GM12878 (cell line): ENCODE results near the gene TRIM63. TPM values are rescaled to one million over a fixed set of nuclear protein-coding genes. Genes with fewer than 3 reads are reported as not detected.

ENCODE experiments used
- ATAC-seq: fragments of 200-7000 bp; cut with Tn5 transposase; 3 replicates; pipeline ENCODE4 v1.9.1; 2020; ENCODE audit warnings: mild to moderate bottlenecking, moderate library complexity
- BruUV-seq: library from RNA; stranded (reverse); fragments of 400-500 nt; replicated peaks from 2 replicates; lab custom pipeline; 2021; lab: Mats Ljungman, UMichigan
- CTCF ChIA-PET: fragments of 300-600 bp; sonication (Branson Sonifier 250); formaldehyde crosslinking; extraction: SDS; loops from one replicate; lab custom pipeline; 2021; ENCODE audit warnings: inconsistent platforms; lab: Yijun Ruan, JAX
- POLR2A ChIA-PET: fragments of 350-600 bp; formaldehyde crosslinking; extraction: SDS; loops from one replicate; lab custom pipeline; 2021; ENCODE audit warnings: inconsistent platforms; lab: Charles Lee
- RAD21 ChIA-PET: fragments of 300-600 bp; sonication (Branson Sonifier 250); formaldehyde crosslinking; loops from one replicate; lab custom pipeline; 2023; ENCODE audit warnings: antibody characterized with exemption; ENCODE audit not compliant: unreplicated experiment; lab: Charles Lee
- SMC1A ChIA-PET: fragments of 300-600 bp; sonication (Branson Sonifier 250); formaldehyde crosslinking; loops from one replicate; lab custom pipeline; 2023; ENCODE audit not compliant: unreplicated experiment, uncharacterized antibody; lab: Charles Lee
- DNase-seq: peaks from one replicate; pipeline ENCODE4 v3.0.0-alpha.2; 2011; ENCODE audit warnings: low read depth, low spot score
- FAIRE-seq: peaks from 3 replicates; lab custom pipeline; 2011; peaks lifted over from hg19 to GRCh38; lab: Jason Lieb, UNC
- H2AFZ ChIP-seq: 2 replicates; pipeline ENCODE4 v1.6.0; 2011; ENCODE audit warnings: low read depth, low read length, control low read depth; ENCODE audit not compliant: control insufficient read depth
- H3K27ac ChIP-seq: 2 replicates; pipeline ENCODE4 v1.5.1; 2011; ENCODE audit warnings: control low read depth; ENCODE audit not compliant: control insufficient read depth, insufficient read depth
- H3K27me3 ChIP-seq, 2 experiments: replicated peaks in 1 of 2; 2 replicates each; pipeline versions ENCODE4 v1.6.0 to v1.6.1; 2011; ENCODE audit warnings: low read length in 1 of 2; ENCODE audit not compliant: control insufficient read depth in 2 of 2, insufficient read depth in 2 of 2
- H3K36me3 ChIP-seq, 2 experiments: 2 replicates each; pipeline ENCODE4 v1.5.1; 2011; ENCODE audit warnings: low read length in 1 of 2; ENCODE audit not compliant: control insufficient read depth in 2 of 2, insufficient read depth in 2 of 2
- H3K4me1 ChIP-seq: 2 replicates; pipeline ENCODE4 v1.6.1; 2011; ENCODE audit warnings: mild to moderate bottlenecking, low read length, moderate library complexity, mixed read lengths; ENCODE audit not compliant: control insufficient read depth, insufficient read depth
- H3K4me2 ChIP-seq: 2 replicates; pipeline ENCODE4 v1.6.0; 2011; ENCODE audit warnings: control low read depth; ENCODE audit not compliant: control insufficient read depth, insufficient read depth
- H3K4me3 ChIP-seq: fragments of 200-600 bp; sonication (generic); 2 replicates; pipeline ENCODE4 v1.5.1; 2016
- H3K79me2 ChIP-seq: 2 replicates; pipeline ENCODE4 v1.6.0; 2011; ENCODE audit warnings: low read length; ENCODE audit not compliant: control insufficient read depth, insufficient read depth
- H3K9ac ChIP-seq: 2 replicates; pipeline ENCODE4 v1.8.0; 2011; ENCODE audit warnings: low read length, control low read depth, mixed read lengths; ENCODE audit not compliant: control insufficient read depth, insufficient read depth
- H3K9me3 ChIP-seq: replicated peaks from 3 replicates; pipeline ENCODE4 v1.5.1; 2011; ENCODE audit warnings: mild to moderate bottlenecking, low read length; ENCODE audit not compliant: control insufficient read depth, insufficient read depth
- H4K20me1 ChIP-seq: 2 replicates; pipeline ENCODE4 v1.6.0; 2011; ENCODE audit not compliant: control insufficient read depth, insufficient read depth
- ASH2L ChIP-seq: fragments of 300-600, 200-600 bp; sonication (generic); IDR thresholded peaks from 2 replicates; pipeline ENCODE4 v1.6.1; 2017; ENCODE audit warnings: low read depth, mild to moderate bottlenecking, borderline replicate concordance
- EGR1 ChIP-seq, 2 experiments: IDR thresholded peaks; 1 replicate in 1 of 2; 2 replicates in 1 of 2; pipeline ENCODE4 v1.6.1; 2011 to 2012; ENCODE audit warnings: low read depth in 2 of 2, low read length in 2 of 2, borderline replicate concordance in 1 of 2, mild to moderate bottlenecking in 1 of 2, moderate library complexity in 1 of 2
- MAX ChIP-seq: IDR thresholded peaks from 2 replicates; pipeline ENCODE4 v1.6.1; 2012; ENCODE audit warnings: low read depth, low read length, improper control_type of control experiment
- STAT1 ChIP-seq: fragments of 450-650 bp; conservative IDR thresholded peaks from 2 replicates; pipeline ENCODE4 v1.6.1; 2014; ENCODE audit warnings: antibody characterized with exemption, mild to moderate bottlenecking
- SUZ12 ChIP-seq: fragments of 200-600 bp; sonication (generic); IDR thresholded peaks from one replicate; pipeline ENCODE4 v1.6.1; 2018; ENCODE audit warnings: antibody characterized with exemption, mild to moderate bottlenecking; ENCODE audit not compliant: unreplicated experiment
- TAF1 ChIP-seq: IDR thresholded peaks from 2 replicates; pipeline ENCODE4 v1.6.1; 2011; ENCODE audit warnings: mild to moderate bottlenecking, low read depth, low read length, borderline replicate concordance
- YBX1 ChIP-seq: fragments of 450-650 bp; IDR thresholded peaks from 2 replicates; pipeline ENCODE4 v1.6.1; 2016; ENCODE audit warnings: antibody characterized with exemption
- WGBS: methylation state at CpG from one replicate; pipeline ENCODE4 v1.1.6; 2016; ENCODE audit warnings: low lambda C conversion rate; ENCODE audit not compliant: insufficient replicate concordance, insufficient coverage; ENCODE audit errors: missing lambda C conversion rate; 5-methylcytosine and 5-hydroxymethylcytosine counted together
- in situ Hi-C: fragments of 300-500 bp; cut with MboI; formaldehyde crosslinking; loops from 9 replicates; pipeline ENCODE4 v1.14.3; 2018; ENCODE audit warnings: mixed read lengths
- intact Hi-C: fragments of 100-400 bp; cut with micrococcal nuclease; formaldehyde crosslinking; loops from one replicate; pipeline ENCODE4 v1.14.2; 2022; ENCODE audit not compliant: unreplicated experiment
- polyA plus RNA-seq, 11 experiments: library from polyadenylated mRNA; depleted of rRNA in 4 of 11; unstranded in 6 of 11; stranded (reverse) in 5 of 11; fragments of >200 nt; fragmentation: Nextera tagmentation in 4 of 11; fragmentation: Illumina TruSeq in 1 of 11; extraction: Ambion mirVana in 4 of 11; extraction: Trizol in 1 of 11; gene quantifications; 1 replicate in 1 of 11; 2 replicates in 10 of 11; pipeline versions ENCODE4 v1.2.1 to v1.2.3, GENCODE V29; 2011 to 2016; ENCODE audit warnings: inconsistent platforms in 2 of 11, missing spikeins in 2 of 11, low read depth in 1 of 11
- total RNA-seq, 4 experiments: library from RNA; depleted of rRNA in 3 of 4; stranded (reverse); fragments of >200 nt in 3 of 4; fragmentation: Illumina TruSeq in 1 of 4; extraction: Trizol in 1 of 4; gene quantifications; 2 replicates each; pipeline versions ENCODE4 v1.2.1 to v1.2.3, GENCODE V29; 2013 to 2021
- TF ChIP-seq, protein P1 (sequence below): fragments of 450-650 bp; IDR thresholded peaks from 2 replicates; pipeline ENCODE4 v1.6.1; 2014; ENCODE audit warnings: mild to moderate bottlenecking
- TF ChIP-seq, protein P2 (sequence below), 3 experiments: IDR thresholded peaks in 2 of 3; conservative IDR thresholded peaks in 1 of 3; 2 replicates each; pipeline ENCODE4 v1.5.1; 2011; ENCODE audit warnings: low read depth in 3 of 3, low read length in 3 of 3, mild to moderate bottlenecking in 3 of 3, control low read depth in 2 of 3, moderate library complexity in 2 of 3, inconsistent platforms in 1 of 3, mixed read lengths in 1 of 3; ENCODE audit not compliant: control insufficient read depth in 2 of 3, insufficient read depth in 1 of 3; ENCODE audit errors: extremely low read depth in 1 of 3
- TF ChIP-seq, protein P3 (sequence below): fragments of 450-650 bp; IDR thresholded peaks from 2 replicates; pipeline ENCODE4 v1.6.1; 2017; ENCODE audit warnings: mild to moderate bottlenecking

Gene TRIM63
- total and polyA plus RNA-seq, 10 of the 15 experiments (the other 5 are each of a cell fraction or from before 2014, with no cell fraction given): not detected

DNA sequence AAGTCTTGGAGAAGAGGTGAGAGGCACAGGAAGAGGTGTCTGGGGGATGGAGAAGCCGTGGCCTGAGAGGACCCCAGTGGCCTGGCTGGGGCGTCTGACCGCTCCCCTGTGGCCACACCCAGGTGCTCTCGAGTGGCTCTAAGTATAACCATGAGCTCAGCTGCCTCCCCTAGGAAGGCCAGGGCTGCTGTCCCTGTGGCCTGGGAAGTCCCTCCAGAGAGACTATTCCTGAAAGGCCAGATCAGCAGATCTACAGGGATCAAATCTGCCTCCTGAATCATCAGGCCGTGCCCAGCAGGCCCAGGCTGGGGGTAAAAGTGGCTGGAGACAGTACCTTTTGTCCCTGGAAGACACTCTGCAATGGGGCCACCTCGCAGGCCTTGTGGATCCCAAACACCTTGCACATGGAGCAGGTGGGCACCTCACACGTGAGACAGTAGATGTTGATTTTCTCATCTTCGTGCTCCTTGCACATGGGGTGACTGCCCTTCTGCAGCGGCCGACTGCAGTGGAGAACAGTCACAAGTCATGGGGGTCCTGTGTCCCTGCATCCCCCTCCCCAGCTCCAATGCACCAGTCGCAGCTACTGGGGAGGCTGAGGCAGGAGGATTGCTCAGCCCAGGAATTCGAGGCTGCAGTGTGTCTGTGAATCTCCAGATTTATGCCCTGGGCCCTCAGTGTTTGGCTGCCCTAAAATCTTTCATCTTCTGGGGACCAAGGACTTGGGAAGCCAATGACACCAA, 6.4 kb downstream of the TRIM63 start (continued):
- TF ChIP-seq, protein P1, sequence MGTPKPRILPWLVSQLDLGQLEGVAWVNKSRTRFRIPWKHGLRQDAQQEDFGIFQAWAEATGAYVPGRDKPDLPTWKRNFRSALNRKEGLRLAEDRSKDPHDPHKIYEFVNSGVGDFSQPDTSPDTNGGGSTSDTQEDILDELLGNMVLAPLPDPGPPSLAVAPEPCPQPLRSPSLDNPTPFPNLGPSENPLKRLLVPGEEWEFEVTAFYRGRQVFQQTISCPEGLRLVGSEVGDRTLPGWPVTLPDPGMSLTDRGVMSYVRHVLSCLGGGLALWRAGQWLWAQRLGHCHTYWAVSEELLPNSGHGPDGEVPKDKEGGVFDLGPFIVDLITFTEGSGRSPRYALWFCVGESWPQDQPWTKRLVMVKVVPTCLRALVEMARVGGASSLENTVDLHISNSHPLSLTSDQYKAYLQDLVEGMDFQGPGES: no peak

DNA sequence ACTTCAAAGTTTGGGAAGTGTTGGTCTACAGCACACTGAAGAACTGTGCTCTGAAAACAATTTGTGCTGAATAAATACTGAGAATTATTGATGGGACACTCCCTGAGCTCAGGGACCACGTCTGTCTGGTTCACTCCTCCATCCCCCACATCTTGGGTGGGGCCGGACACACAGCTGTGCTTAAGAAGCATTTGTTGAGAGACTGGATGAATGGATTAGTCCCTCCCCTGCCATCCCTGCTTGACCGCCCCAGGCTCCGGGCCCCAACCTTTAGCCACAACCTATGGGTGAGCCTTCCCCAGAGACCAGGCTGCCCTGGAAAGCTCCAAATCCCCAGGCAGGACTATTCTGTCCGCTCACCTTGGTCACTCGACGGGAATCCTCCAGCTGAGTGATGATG, 7.5 kb downstream of the TRIM63 start:
- ChIA-PET SMC1A (no interaction called here), POLR2A (interaction anchor here (0.6 kb wide), 1 partner anchor 998 kb away, joined by 3 read pairs; no protein-coding TSS in a partner anchor), RAD21 (no interaction called here), CTCF (interaction anchor here (1.2 kb wide), 1 partner anchor 216 kb away, joined by 3 read pairs; no protein-coding TSS in a partner anchor)
- Histone ChIP-seq H2AFZ (no peak overlapping the region), H3K4me3 (no peak overlapping the region), H3K9me3 (no peaks in the 10 kb centered on the region), H3K4me2 (no peak overlapping the region), H3K36me3 (no peaks in the 10 kb centered on the region), H3K4me1 (no peaks in the 10 kb centered on the region), H3K79me2 (no peaks in the 10 kb centered on the region), H3K27me3 (peaks cover 2% of the 10 kb centered on the region in 2 experiments; a peak in 3 of 4 replicates), H4K20me1 (no peaks in the 10 kb centered on the region), H3K9ac (no peak overlapping the region), H3K27ac (no peak overlapping the region)
- FAIRE-seq (no peak), DNase-seq (no peak), ATAC-seq (no peak)
- TF ChIP-seq TAF1 (no peak), MAX (no peak), ASH2L (no peak), YBX1 (no peak), EGR1 (IDR thresholded peaks at IDR 0.05; ENCODE audit: borderline replicate concordance in 1 of 2, low read depth in 2 of 2, low read length in 2 of 2) (no peak), SUZ12 (no peak), STAT1 (no peak)
- TF ChIP-seq, protein P2, sequence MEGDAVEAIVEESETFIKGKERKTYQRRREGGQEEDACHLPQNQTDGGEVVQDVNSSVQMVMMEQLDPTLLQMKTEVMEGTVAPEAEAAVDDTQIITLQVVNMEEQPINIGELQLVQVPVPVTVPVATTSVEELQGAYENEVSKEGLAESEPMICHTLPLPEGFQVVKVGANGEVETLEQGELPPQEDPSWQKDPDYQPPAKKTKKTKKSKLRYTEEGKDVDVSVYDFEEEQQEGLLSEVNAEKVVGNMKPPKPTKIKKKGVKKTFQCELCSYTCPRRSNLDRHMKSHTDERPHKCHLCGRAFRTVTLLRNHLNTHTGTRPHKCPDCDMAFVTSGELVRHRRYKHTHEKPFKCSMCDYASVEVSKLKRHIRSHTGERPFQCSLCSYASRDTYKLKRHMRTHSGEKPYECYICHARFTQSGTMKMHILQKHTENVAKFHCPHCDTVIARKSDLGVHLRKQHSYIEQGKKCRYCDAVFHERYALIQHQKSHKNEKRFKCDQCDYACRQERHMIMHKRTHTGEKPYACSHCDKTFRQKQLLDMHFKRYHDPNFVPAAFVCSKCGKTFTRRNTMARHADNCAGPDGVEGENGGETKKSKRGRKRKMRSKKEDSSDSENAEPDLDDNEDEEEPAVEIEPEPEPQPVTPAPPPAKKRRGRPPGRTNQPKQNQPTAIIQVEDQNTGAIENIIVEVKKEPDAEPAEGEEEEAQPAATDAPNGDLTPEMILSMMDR (IDR thresholded peaks at IDR 0.05 in 2 of 3, conservative IDR thresholded peaks at IDR 0.05 in 1 of 3; ENCODE audit: control insufficient read depth in 2 of 3, extremely low read depth in 1 of 3, insufficient read depth in 1 of 3, low read depth in 3 of 3, low read length in 3 of 3): no peak
- TF ChIP-seq, protein P3, sequence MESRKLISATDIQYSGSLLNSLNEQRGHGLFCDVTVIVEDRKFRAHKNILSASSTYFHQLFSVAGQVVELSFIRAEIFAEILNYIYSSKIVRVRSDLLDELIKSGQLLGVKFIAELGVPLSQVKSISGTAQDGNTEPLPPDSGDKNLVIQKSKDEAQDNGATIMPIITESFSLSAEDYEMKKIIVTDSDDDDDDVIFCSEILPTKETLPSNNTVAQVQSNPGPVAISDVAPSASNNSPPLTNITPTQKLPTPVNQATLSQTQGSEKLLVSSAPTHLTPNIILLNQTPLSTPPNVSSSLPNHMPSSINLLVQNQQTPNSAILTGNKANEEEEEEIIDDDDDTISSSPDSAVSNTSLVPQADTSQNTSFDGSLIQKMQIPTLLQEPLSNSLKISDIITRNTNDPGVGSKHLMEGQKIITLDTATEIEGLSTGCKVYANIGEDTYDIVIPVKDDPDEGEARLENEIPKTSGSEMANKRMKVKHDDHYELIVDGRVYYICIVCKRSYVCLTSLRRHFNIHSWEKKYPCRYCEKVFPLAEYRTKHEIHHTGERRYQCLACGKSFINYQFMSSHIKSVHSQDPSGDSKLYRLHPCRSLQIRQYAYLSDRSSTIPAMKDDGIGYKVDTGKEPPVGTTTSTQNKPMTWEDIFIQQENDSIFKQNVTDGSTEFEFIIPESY: no peak
- intact Hi-C loops: no loop called here
- no TSS peak for BruUV-seq
- WGBS: 50% methylated on average over 7 of the region's 7 CpGs
- in situ Hi-C loops: no loop called here
